Neural cell (in vitro differentiated cells): Measurements from ENCODE around the gene ANKZF1. TPM values are rescaled to one million over a fixed set of nuclear protein-coding genes. Genes with fewer than 3 reads are reported as not detected.

Experiments used
- H2AFZ ChIP-seq: fragments of 200-600, 300-800 bp; sonication (generic), shearing (Covaris generic); 2 replicates; pipeline ENCODE4 v1.6.0; 2014; ENCODE audit warnings: low read depth, mild to moderate bottlenecking, antibody characterized with exemption, low read length, moderate library complexity
- H3F3A ChIP-seq: fragments of 200-600 bp; shearing (Covaris generic); 2 replicates; pipeline ENCODE4 v1.6.1; 2016; ENCODE audit warnings: mild to moderate bottlenecking, moderate library complexity, mixed read lengths, antibody characterized with exemption, low read length; ENCODE audit not compliant: insufficient read depth, poor library complexity, severe bottlenecking
- H3K27ac ChIP-seq: fragments of 200-600, 300-800 bp; sonication (generic), shearing (Covaris generic); 2 replicates; pipeline ENCODE4 v1.5.1; 2014; ENCODE audit warnings: mild to moderate bottlenecking, low read length, moderate library complexity
- H3K27me3 ChIP-seq: fragments of 300-800, 200-600 bp; sonication (generic), shearing (Covaris generic); 2 replicates; pipeline ENCODE4 v1.6.0; 2014; ENCODE audit warnings: mild to moderate bottlenecking, low read depth, low read length, moderate library complexity; ENCODE audit not compliant: insufficient read depth
- H3K36me3 ChIP-seq: fragments of 300-800, 200-600 bp; sonication (generic), shearing (Covaris generic); 2 replicates; pipeline ENCODE4 v1.5.1; 2014; ENCODE audit warnings: mild to moderate bottlenecking, antibody characterized with exemption, low read length, moderate library complexity; ENCODE audit not compliant: insufficient read depth
- H3K4me2 ChIP-seq: fragments of 300-800, 200-600 bp; sonication (generic), shearing (Covaris generic); 2 replicates; pipeline ENCODE4 v1.6.0; 2014; ENCODE audit warnings: mild to moderate bottlenecking, low read length
- H3K4me3 ChIP-seq: fragments of 300-800, 200-600 bp; sonication (generic), shearing (Covaris generic); 2 replicates; pipeline ENCODE4 v1.5.1; 2014; ENCODE audit warnings: mild to moderate bottlenecking, low read length, moderate library complexity
- H3K79me2 ChIP-seq: fragments of 200-600 bp; shearing (Covaris generic); replicated peaks from 2 replicates; pipeline ENCODE4 v1.6.0; 2014; ENCODE audit warnings: mild to moderate bottlenecking, low read length, moderate library complexity; ENCODE audit not compliant: insufficient read depth
- H3K9ac ChIP-seq: fragments of 300-800, 200-600 bp; sonication (generic), shearing (Covaris generic); 2 replicates; pipeline ENCODE4 v1.6.1; 2016; ENCODE audit warnings: mild to moderate bottlenecking, low read length, mixed read lengths
- H3K9me2 ChIP-seq: fragments of 200-600 bp; shearing (Covaris generic); 2 replicates; pipeline ENCODE4 v1.6.1; 2016; ENCODE audit warnings: mild to moderate bottlenecking, low read length, mixed read lengths; ENCODE audit not compliant: insufficient read depth
- H3K9me3 ChIP-seq: fragments of 200-600, 300-800 bp; sonication (generic), shearing (Covaris generic); 2 replicates; pipeline ENCODE4 v1.6.1; 2016; ENCODE audit warnings: mild to moderate bottlenecking, mixed run types, low read length, moderate library complexity, mixed read lengths
- H4K20me1 ChIP-seq: fragments of 200-600 bp; shearing (Covaris generic); 2 replicates; pipeline ENCODE4 v1.6.1; 2016; ENCODE audit warnings: mild to moderate bottlenecking, mixed run types; ENCODE audit not compliant: insufficient read depth
- CTCF ChIP-seq: fragments of 450-650 bp; IDR thresholded peaks from 2 replicates; pipeline ENCODE4 v1.5.1; 2014; ENCODE audit warnings: antibody characterized with exemption, mild to moderate bottlenecking, moderate library complexity; ENCODE audit not compliant: poor library complexity, severe bottlenecking
- EP300 ChIP-seq: fragments of 450-650 bp; conservative IDR thresholded peaks from 2 replicates; pipeline ENCODE4 v1.6.1; 2014; ENCODE audit warnings: antibody characterized with exemption, mild to moderate bottlenecking, moderate library complexity; ENCODE audit not compliant: poor library complexity, severe bottlenecking
- EZH2 ChIP-seq: fragments of 200-600, 300-800 bp; shearing (Covaris generic), sonication (generic); IDR thresholded peaks from 2 replicates; pipeline ENCODE4 v1.6.1; 2014; ENCODE audit warnings: antibody characterized with exemption, low read length, borderline replicate concordance, mild to moderate bottlenecking; ENCODE audit not compliant: insufficient read depth, poor library complexity, severe bottlenecking
- MXI1 ChIP-seq: fragments of 450-650 bp; conservative IDR thresholded peaks from 2 replicates; pipeline ENCODE4 v1.6.1; 2014; ENCODE audit warnings: antibody characterized with exemption, mild to moderate bottlenecking; ENCODE audit not compliant: poor library complexity, severe bottlenecking
- POLR2AphosphoS5 ChIP-seq: IDR thresholded peaks from 2 replicates; pipeline ENCODE4 v1.6.1; 2012
- RAD21 ChIP-seq: fragments of 450-650 bp; conservative IDR thresholded peaks from 2 replicates; pipeline ENCODE4 v1.6.1; 2014; ENCODE audit warnings: antibody characterized with exemption, mild to moderate bottlenecking, moderate library complexity
- REST ChIP-seq: IDR thresholded peaks from 2 replicates; pipeline ENCODE4 v1.6.1; 2012; ENCODE audit warnings: borderline replicate concordance
- SMC3 ChIP-seq: fragments of 450-650 bp; conservative IDR thresholded peaks from 2 replicates; pipeline ENCODE4 v1.6.1; 2014; ENCODE audit warnings: antibody characterized with exemption, mild to moderate bottlenecking, moderate library complexity; ENCODE audit not compliant: poor library complexity
- TAF1 ChIP-seq: IDR thresholded peaks from 2 replicates; pipeline ENCODE4 v1.6.1; 2012; ENCODE audit warnings: low read depth
- polyA plus RNA-seq: library from polyadenylated mRNA; depleted of rRNA; stranded (reverse); fragments of >200 nt; gene quantifications from 2 replicates; pipeline ENCODE4 v1.2.3, GENCODE V29; 2014

Gene ANKZF1
- polyA plus RNA-seq, 1 donor from 2014 or later: 185 TPM

GRCh38 chr2:219269362-219270054 lies 39.9 kb downstream of the ANKZF1 start:
- TF ChIP-seq TAF1 (no peak), MXI1 (no peak), SMC3 (no peak), EP300 (no peak), CTCF (no peak), EZH2 (no peak), RAD21 (no peak), POLR2AphosphoS5 (no peak)
- H3K27me3 ChIP-seq: peaks cover 11% of the 10 kb centered on the region
- H3K9me3 ChIP-seq: no peaks in the 10 kb centered on the region

GRCh38 chr2:219270055-219270372 lies 40.4 kb downstream of the ANKZF1 start:
- Histone ChIP-seq H3K4me3 (no peak overlapping the region), H3K4me2 (no peak overlapping the region), H3K9me3 (no peaks in the 10 kb centered on the region), H3K27ac (no peak overlapping the region), H3F3A (no peaks in the 10 kb centered on the region), H3K27me3 (peaks cover 11% of the 10 kb centered on the region), H4K20me1 (no peaks in the 10 kb centered on the region), H2AFZ (no peak overlapping the region), H3K9ac (no peak overlapping the region), H3K9me2 (no peaks in the 10 kb centered on the region), H3K36me3 (no peaks in the 10 kb centered on the region), H3K79me2 (no peaks in the 10 kb centered on the region)
- no peak for TF ChIP-seq CTCF
- TF ChIP-seq TAF1: no peak
- TF ChIP-seq EZH2: no peak
- no peak for TF ChIP-seq RAD21
- TF ChIP-seq SMC3: no peak
- no peak for TF ChIP-seq REST
- no peak for TF ChIP-seq EP300
- no peak for TF ChIP-seq MXI1
- TF ChIP-seq POLR2AphosphoS5: no peak

More at GRCh38 chr2:219269362-219270054, 39.9 kb downstream of the ANKZF1 start:
- Histone ChIP-seq H3K79me2 (no peaks in the 10 kb centered on the region), H3K4me2 (no peak overlapping the region), H2AFZ (no peak overlapping the region), H3K9ac (no peak overlapping the region), H4K20me1 (no peaks in the 10 kb centered on the region), H3K36me3 (no peaks in the 10 kb centered on the region), H3K9me2 (no peaks in the 10 kb centered on the region), H3K4me3 (no peak overlapping the region), H3F3A (no peaks in the 10 kb centered on the region), H3K27ac (no peak overlapping the region)
